Activated CD4-positive, alpha-beta T cell treated with anti-CD3 and anti-CD28 coated beads for 4 hours (primary cell): ENCODE measurements around the gene ARL15.

ENCODE experiments used
- DNase-seq, 2 donors: peaks; one replicate each; pipeline ENCODE4 v3.0.0-alpha.2; 2020

Gene ARL15

DNA sequence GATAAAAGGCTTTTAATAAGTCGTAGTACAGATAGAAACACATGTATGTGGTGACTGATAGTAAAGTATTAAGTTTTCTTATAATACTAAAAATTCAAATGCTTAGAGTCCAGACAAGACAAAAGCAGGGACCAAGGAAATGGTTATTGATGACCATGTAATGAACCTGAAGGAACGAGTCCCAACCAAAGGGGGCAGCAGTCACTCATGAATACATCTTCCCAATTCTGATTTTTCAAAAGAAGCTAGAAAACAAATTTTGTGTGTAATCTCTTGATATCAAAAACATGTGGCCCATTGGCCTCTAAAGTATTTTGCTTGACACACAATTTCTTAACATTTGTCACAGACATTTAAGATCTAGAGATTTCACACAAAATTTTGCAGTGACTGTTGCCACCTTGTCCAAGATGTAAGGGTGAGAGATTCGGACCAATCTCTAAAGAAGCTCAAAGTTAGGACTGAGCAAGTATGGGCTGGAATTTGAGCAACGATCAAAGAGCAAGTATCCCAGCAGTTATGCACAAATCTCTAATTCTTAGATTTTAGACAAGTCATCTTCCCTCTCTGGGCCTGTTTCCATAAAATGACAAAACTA is 66.8 kb downstream of the ARL15 start:
- DNase-seq: peak; percentile 23 to 25

DNA sequence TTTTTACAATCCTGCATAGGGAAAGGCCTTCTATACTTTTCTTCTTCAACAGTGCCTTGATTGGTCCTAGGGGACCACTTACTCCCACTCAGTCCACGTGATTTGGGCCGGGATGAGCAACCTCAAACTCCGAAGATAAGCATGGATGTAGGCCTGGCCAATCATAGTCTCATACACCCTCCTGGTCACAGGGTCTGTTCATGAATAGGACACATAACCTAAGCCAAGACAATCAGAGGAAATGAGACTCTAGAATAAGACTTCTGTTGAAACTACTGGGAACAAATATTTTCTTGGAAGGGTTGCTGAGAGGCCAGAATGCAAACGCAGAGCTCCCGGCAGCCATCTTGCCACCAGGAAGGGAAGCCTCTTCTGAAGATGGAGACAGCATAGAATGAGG is 68.1 kb downstream of the ARL15 start:
- no peak for DNase-seq

DNA sequence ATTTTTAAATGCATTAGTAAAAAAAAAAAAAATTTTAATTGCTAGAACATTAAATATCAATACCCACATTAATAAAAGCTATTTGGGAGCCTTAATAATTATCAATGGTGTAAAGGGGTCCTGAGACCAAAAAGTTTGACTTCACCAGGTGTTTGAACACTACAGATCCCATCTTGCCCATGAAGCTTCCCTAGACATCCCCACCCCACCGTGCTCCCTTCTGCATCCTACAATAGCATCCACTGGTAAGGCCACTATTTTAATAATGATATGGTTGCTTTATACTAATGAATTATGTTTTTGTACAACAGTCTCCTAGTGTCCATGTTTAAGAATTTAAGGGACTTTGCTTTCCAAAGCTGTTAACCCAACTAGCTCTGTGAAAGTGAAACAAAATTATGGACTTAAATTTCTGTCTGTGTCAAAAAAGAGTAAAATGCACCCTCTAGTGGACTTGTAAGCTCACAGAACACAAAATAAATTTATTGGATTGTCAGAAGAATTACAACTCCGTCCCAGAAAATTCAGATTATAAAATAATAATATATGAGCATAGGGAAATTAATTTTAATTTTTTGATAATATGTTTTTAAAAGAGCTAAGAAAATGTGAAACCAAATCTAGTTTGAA is 76.0 kb downstream of the ARL15 start:
- DNase-seq: no peak

- no peak for DNase-seq
These were observed 79.3 kb downstream of the ARL15 start for GRCh38 chr5:54230936-54231685.

GRCh38 chr5:54229041-54229780 is 81.2 kb downstream of the ARL15 start:
- DNase-seq: peak; percentile 58 to 70

GRCh38 chr5:54227759-54228158 is 82.6 kb downstream of the ARL15 start:
- no peak for DNase-seq

DNA sequence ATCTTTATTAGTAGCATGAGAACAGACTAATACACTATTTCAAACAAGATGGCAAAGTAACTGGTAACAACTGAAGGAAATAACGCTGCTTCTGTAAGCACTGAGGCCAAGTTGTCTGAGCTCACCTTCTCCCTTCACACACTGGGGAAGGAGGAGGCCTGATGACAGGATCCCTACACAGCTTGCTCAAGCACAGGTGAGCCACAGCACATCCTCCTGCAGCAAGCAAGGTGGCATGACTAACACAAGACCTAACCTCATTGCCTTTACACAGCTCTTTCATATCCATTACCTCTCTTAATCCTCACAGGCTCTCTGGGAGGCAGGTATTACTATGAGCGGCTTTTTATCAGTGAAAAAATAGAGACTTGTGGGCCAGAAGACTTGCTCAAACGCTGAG is 83.3 kb downstream of the ARL15 start:
- DNase-seq: no peak

- DNase-seq: no peak
These were observed 84.2 kb downstream of the ARL15 start for GRCh38 chr5:54226215-54226614.

DNA sequence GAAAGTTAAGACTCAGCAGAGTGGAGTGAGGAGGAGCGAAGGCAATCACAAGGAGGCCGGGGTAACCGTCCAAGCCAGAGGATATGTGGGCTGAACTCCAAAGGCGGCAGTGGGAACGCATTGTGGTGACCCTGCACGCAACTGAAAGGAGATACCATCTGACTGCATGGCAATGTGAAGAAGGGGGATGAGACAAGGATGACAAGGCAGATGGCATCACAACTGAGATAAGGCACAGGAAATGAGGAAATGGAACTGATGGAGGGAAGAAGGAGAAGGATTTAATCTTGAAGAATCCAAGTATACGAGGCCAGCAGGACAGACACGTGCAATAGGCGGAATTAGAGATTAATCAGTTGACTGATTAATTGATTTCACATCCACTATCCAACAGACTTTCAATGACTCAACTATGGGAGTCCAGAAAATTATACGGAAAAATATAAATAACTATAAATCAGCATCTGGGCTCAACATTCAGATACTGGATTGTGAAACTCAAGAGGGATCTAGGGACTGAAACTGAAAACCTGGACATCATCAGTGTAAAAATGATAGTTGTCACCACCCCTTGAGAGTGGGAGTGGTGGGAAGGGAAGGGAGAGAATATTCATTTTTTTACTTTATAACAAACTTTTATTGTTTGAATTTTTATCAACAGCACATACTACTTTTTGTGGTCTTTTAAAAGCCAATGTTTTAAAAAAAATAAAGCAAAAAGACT is 86.1 kb downstream of the ARL15 start:
- DNase-seq: no peak

GRCh38 chr5:54222336-54222735 is 88.0 kb downstream of the ARL15 start:
- DNase-seq: no peak

DNA sequence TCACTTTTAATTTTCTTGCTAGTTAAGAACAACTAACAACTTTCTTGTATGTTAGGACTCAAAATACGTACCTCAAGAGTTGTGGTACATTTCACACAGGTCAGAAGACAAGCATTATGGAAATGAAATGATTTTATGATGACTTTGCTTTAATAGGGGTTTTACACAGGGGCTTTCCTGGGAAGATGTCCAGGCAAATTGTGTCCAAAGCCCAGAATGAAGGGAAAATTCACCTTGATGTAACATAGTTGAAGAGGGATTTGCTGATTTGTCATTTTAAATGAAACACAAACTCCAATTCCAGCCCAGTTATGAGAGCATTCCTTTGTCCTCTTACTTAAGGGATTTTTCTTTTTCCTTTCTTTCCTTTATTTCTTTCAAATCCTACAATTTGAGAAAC is 89.2 kb downstream of the ARL15 start:
- no peak for DNase-seq

DNA sequence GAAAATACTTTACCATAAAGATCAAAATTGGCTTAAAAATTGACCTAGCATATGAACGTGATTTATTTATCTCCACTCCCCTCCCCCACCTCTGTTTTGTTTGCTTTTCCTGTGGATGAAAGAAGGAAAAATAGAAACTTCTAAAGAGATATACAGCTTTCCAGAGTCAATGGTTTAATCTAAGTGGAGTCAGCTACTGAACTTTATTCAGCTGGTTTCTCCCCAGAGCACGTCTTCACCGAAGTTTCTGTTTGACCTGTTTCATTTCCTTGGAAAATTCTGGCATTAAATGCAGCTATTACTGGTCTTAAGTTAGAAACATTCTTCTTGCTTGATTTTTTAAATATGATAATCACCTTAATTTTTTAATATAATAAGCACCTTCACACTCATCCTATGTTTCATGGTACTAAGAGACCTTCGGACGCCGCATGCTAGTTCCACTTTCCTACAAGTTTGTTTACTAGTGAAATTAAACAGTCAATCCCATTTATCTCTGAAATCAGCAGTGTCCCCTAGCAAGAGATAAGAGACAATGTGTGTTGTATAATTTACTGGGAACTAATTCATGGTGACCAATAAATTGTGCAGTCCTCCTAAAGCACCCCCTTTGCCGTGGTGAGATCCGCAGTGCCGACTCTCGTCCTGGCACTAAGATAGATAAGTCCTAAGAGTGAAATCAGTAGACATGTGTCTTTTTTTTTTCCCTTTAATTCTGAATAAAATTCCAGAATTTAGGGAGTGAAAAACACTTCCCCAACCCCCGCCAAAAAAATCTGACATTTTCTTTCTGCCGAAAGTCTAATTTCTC is 89.9 kb downstream of the ARL15 start:
- DNase-seq: no peak

- DNase-seq: peak in 1 of 2 donors; percentile 6
These were observed 92.4 kb downstream of the ARL15 start for GRCh38 chr5:54217826-54218503.

DNA sequence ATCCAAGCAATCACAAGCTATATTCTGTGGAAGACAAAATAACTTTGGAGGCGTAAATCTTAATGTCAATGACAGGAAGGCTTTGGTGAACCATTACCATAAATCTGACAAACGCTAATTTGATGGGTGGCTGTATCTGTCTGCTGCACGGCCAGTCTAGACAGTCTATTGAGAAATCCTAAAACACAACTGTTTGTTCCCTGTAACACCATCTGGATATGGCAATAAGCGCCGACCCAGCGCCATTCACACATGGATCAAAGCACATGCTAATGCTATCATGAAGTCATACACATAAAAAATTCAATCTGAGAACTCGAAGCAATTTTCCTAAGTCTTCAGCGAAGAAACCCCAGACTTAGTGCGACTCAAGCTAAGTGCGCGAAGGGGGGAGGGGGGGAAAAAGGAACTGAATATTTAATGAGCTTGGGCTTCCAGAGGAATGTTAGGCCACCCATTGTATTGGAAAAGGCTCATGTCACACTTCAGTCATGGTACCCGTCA is 95.1 kb downstream of the ARL15 start:
- no peak for DNase-seq

GRCh38 chr5:54214722-54215121 is 95.7 kb downstream of the ARL15 start:
- DNase-seq: no peak

DNA sequence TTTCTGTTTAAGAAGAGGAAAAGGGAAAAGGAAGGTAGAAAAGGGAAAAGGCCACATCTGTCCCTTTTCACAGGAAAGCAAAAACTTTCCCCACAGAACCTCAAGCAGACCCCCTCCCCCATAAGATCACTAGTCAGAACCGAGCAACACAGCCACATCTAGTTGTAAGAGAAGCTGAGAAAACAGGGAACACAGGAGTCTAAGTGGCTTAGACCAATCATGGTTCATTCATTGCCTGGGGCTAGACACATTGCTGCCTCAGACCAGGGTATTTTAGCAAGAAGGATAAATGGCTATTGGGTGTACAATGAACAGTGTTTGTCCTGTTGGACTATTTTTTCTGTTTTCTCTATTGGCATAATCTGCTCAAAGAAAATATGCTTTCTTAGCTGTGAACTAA is 98.0 kb downstream of the ARL15 start:
- no peak for DNase-seq

DNA sequence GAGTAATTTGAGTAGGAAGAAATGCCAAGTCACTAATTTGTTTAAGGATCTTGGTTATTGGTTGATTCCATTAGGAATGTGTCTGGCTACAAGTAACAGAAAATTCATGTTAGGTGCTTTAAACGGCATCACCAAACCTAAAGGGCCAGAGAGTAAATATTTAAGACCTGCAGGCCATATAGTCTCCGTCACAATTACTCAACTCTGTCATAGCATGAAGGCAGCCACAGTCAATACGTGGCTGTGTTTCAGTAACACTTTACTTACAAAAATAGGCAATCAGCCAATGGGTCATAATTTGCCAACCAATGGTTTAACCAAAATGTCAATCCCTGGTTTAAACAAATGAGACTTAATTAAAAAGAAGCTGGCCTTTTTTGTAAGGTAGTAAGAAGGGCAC is 98.5 kb downstream of the ARL15 start:
- DNase-seq: no peak

- no peak for DNase-seq
These were observed 102.8 kb downstream of the ARL15 start for GRCh38 chr5:54207566-54207965.

GRCh38 chr5:54206580-54207229 is 103.7 kb downstream of the ARL15 start:
- no peak for DNase-seq

GRCh38 chr5:54205918-54206317 is 104.5 kb downstream of the ARL15 start:
- no peak for DNase-seq

DNA sequence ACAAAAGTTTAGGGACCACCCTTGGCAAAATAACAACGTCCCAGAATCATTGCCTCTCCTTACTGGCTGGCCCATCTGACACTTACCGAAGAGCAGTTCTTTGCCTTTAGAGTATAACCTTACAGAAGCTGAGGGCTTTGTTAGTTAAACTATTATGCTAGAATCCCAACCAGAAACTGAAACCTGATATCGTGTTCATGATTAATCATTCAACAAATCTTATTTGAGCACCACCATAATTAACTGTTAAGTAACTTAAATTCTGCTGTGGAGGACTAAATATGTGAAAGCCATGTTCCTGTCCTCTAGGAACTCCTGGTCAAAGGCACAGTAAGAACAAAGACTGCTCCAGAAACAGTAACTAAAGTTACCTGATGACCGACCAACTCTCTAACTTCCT is 104.9 kb downstream of the ARL15 start:
- DNase-seq: no peak
